Left lung (tissue), 10 donors: ENCODE data around the gene SYTL3. TPM values are rescaled to one million over a fixed set of nuclear protein-coding genes. Genes with fewer than 3 reads are reported as not detected.
"Not testable (repeated sequence)": the region's sequence is repeated elsewhere in the genome, so short reads cannot be mapped to it uniquely, and the experiment has no call there.

Source experiments
- ATAC-seq: fragments of 200-7000 bp; cut with Tn5 transposase; one replicate; pipeline ENCODE4 v1.9.1; 2020; ENCODE audit warnings: moderate library complexity
- DNase-seq, 4 donors: peaks; one replicate each; pipeline ENCODE4 v3.0.0-alpha.2; 2013 to 2020
- H3K27ac ChIP-seq, 2 donors: fragments of 200-600 bp; sonication (generic) in 1 of 2; one replicate each; pipeline versions ENCODE4 v1.5.0 to v1.8.0; 2020 to 2021
- H3K27me3 ChIP-seq, 2 donors: fragments of 200-600 bp; sonication (generic) in 1 of 2; one replicate each; pipeline versions ENCODE4 v1.5.0 to v1.8.0; 2020 to 2021
- H3K36me3 ChIP-seq, 2 donors: fragments of 200-600 bp; sonication (generic) in 1 of 2; one replicate each; pipeline versions ENCODE4 v1.5.0 to v1.8.0; 2020 to 2021
- H3K4me1 ChIP-seq, 2 donors: fragments of 200-600 bp; one replicate each; pipeline ENCODE4 v1.8.0; 2021
- H3K4me3 ChIP-seq, 2 donors: fragments of 200-600 bp; sonication (generic) in 1 of 2; one replicate each; pipeline versions ENCODE4 v1.5.0 to v1.8.0; 2020 to 2021; ENCODE audit warnings: mild to moderate bottlenecking in 1 of 2
- H3K9me3 ChIP-seq, 2 donors: fragments of 200-600 bp; sonication (generic) in 1 of 2; one replicate each; pipeline versions ENCODE4 v1.5.0 to v1.8.0; 2020 to 2021
- intact Hi-C, 2 donors: fragments of 100-400 bp; cut with DNase I; formaldehyde crosslinking; loops; one replicate each; pipeline versions ENCODE4 v1.11.2 to v1.14.2; 2022
- polyA plus RNA-seq, 6 donors: library from polyadenylated mRNA; unstranded; fragments of 120-200 nt; gene quantifications; one replicate each; pipeline ENCODE4 v1.2.1, GENCODE V29; 2013; ENCODE audit not compliant: insufficient read length in 6 of 6
- total RNA-seq, 2 donors: library from RNA; stranded (reverse); fragmentation: NEBNext Ultra II Directional; extraction: Animal tissue kit (Norgen Biotek cat#: 25700); gene quantifications; one replicate each; pipeline ENCODE4 v1.2.1, GENCODE V29; 2021
- TF ChIP-seq, protein P1 (sequence below), 2 donors: fragments of 200-600 bp; sonication (generic) in 1 of 2; IDR thresholded peaks; one replicate each; pipeline versions ENCODE4 v1.5.0 to v1.8.0; 2021; ENCODE audit warnings: antibody characterized with exemption in 2 of 2
- donor health status: DM: no; HTN: yes; CAD: no.
- donor health status: DM: no; HTN: no; CAD: no.

The SYTL3 gene
- total and polyA plus RNA-seq, 8 donors = 6.5 to 10.3 (median 8.3) TPM

DNA sequence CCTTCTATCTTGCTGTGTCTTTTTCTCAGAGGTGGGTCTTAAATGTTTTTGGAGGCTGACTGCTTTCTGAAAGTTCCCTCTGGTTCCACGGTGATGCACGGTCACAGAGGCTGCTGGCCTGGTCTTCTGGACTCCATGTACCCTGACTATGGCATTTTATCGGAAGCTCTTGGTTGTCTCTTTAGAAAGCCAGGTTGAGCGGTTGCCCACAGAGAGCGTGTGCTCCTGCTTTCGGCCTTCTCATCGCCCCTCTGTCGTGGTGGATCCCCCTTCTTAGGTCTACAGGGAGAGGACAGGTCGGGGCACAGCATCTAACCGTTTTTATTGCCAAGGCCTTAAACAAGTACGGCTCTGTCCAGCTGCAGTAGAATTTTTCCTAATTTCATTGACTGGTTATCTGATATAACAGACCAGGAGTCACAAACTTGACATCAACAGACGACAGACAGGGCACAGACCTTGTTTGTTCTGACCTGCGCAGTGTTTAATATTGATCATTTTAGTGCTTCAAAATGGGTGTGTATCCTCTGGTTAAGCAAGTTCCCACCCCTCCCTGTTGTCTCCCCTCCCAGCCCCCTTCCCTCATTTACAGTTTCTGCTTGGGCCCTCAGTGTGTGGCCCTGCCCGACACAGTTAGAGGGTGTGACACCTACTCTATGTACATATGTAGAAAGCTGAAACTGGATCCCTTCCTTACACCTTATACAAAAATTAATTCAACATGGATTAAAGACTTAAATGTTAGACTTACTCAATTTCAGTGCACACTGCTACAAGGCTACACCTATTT, 24.7 kb downstream of the SYTL3 start:
- no peak overlapping the region for H3K27ac ChIP-seq
- no peak overlapping the region for H3K4me3 ChIP-seq
- DNase-seq (no peak), ATAC-seq (no peak)
- no peaks in the 10 kb centered on the region for H3K36me3 ChIP-seq
- intact Hi-C loops = no loop called here
- no peaks in the 10 kb centered on the region for H3K9me3 ChIP-seq
- no peaks in the 10 kb centered on the region for H3K27me3 ChIP-seq
- TF ChIP-seq, protein P1, sequence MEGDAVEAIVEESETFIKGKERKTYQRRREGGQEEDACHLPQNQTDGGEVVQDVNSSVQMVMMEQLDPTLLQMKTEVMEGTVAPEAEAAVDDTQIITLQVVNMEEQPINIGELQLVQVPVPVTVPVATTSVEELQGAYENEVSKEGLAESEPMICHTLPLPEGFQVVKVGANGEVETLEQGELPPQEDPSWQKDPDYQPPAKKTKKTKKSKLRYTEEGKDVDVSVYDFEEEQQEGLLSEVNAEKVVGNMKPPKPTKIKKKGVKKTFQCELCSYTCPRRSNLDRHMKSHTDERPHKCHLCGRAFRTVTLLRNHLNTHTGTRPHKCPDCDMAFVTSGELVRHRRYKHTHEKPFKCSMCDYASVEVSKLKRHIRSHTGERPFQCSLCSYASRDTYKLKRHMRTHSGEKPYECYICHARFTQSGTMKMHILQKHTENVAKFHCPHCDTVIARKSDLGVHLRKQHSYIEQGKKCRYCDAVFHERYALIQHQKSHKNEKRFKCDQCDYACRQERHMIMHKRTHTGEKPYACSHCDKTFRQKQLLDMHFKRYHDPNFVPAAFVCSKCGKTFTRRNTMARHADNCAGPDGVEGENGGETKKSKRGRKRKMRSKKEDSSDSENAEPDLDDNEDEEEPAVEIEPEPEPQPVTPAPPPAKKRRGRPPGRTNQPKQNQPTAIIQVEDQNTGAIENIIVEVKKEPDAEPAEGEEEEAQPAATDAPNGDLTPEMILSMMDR (IDR thresholded peaks at IDR 0.05) = no peak
- H3K4me1 ChIP-seq = no peaks in the 10 kb centered on the region

DNA sequence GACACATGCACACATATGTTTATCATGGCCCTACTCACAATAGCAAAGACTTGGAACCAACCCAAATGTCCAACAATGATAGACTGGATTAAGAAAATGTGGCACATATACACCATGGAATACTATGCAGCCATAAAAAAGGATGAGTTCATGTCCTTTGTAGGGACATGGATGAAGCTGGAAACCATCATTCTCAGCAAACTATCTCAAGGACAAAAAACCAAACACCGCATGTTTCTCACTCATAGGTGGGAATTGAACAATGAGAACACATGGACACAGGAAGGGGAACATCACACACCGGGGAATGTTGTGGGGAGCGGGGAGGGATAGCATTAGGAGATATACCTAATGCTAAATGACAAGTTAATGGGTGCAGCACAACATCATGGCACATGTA, 27.2 kb downstream of the SYTL3 start:
- H3K4me3 ChIP-seq, H3K27me3 ChIP-seq, H3K9me3 ChIP-seq, H3K4me1 ChIP-seq, H3K27ac ChIP-seq, intact Hi-C loops, H3K36me3 ChIP-seq, ATAC-seq, DNase-seq: not testable (repeated sequence)

DNA sequence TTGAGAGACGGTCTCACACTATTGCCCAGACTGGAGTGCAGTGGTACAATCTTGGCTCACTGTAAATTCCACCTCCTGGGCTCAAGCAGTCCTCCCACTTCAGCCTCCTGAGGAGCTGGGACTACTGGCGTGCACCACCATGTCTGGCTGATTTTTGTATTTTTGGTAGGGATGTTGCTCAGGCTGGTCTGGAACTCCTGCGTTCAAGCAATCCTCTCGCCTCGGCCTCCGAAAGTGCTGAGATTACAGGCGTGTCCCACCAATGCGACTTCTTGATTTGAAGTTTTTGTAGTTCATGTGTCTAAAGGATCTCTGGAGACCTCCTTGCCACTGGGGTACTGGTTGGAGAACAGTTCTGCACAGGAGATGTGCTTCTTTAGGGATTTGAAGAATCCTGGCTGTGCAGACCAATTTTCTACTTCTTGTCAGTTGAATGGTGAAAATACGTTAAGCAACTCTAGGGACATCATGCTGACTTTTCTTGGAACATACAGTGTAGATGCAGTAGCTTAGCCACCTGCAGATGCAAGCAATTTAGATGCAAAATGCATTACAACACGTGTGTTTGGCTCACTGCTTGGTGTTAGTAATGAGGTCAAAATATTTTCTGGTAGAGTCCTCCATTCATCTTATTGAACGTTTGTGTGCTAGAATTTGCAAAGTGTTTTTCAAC, 28.2 kb downstream of the SYTL3 start:
- Histone ChIP-seq H3K4me1 (no peaks in the 10 kb centered on the region), H3K36me3 (no peaks in the 10 kb centered on the region), H3K9me3 (no peaks in the 10 kb centered on the region), H3K4me3 (no peak overlapping the region), H3K27ac (no peak overlapping the region), H3K27me3 (no peaks in the 10 kb centered on the region)
- TF ChIP-seq, protein P1 (IDR thresholded peaks at IDR 0.05) = no peak
- intact Hi-C loops = no loop called here
- no peak for ATAC-seq
- DNase-seq = no peak

DNA sequence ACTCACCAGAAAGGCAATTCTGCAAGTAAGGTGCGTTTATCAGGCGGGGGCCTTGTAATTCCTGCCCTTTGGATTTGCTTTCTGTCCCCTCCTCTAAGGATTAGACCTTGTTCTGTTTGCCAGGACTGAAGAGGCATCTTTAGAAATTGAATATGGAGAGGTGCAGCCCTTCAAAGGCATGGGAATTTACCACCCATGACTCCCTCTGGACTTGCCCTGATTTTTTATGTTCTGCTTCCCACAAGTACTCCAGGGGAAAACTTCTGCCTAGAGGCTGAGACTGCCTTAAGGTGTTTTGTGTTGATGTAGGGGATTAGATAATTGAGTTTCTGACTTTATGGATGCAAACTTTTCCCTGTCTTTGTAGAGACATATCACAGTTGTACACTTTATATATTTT, 30.2 kb downstream of the SYTL3 start:
- Histone ChIP-seq H3K4me3 (no peak overlapping the region), H3K27ac (no peak overlapping the region), H3K9me3 (no peaks in the 10 kb centered on the region), H3K4me1 (peaks cover 0 to 2% of the 10 kb centered on the region in 2 donors), H3K36me3 (no peaks in the 10 kb centered on the region), H3K27me3 (no peaks in the 10 kb centered on the region)
- no peak for DNase-seq
- intact Hi-C loops = no loop called here
- TF ChIP-seq, protein P1 (IDR thresholded peaks at IDR 0.05) = no peak
- ATAC-seq = no peak

DNA sequence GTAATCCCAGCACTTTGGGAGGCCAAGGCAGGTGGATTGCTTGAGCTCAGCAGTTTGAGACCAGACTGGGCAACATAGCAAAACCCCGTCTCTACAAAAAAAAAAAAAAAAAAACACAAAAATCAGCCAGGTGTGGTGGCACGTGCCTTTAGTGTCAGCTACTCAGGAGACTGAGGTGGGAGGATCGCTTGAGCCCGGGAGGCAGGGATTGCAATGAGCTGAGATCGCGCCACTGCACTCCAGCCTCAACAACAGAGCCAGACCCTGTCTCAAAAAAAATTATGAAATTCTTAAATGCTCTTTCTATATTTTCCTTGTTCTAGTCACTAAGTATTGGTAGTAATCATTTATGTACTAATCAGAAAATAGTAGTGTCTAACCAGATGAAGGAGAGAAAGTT, 30.6 kb downstream of the SYTL3 start:
- Histone ChIP-seq H3K4me3 (no peak overlapping the region), H3K9me3 (no peaks in the 10 kb centered on the region), H3K4me1 (peaks cover 0 to 6% of the 10 kb centered on the region in 2 donors), H3K27ac (no peak overlapping the region), H3K27me3 (no peaks in the 10 kb centered on the region), H3K36me3 (no peaks in the 10 kb centered on the region)
- TF ChIP-seq, protein P1 (IDR thresholded peaks at IDR 0.05) = no peak
- intact Hi-C loops = no loop called here
- DNase-seq (no peak), ATAC-seq (no peak)
